Stimulated activated CD8-positive, alpha-beta memory T cell treated with anti-CD3 and anti-CD28 coated beads, Interleukin-15, amount 100 ng/mL, for 4 hours (primary cell): Measurements from ENCODE around the gene TMBIM6.
A peak's percentile ranks its signal among the peaks of the same experiment; 100 is the strongest.
"Not testable (repeated sequence)": the region's sequence is repeated elsewhere in the genome, so short reads cannot be mapped to it uniquely, and the experiment has no call there.

Source experiments
- DNase-seq, 2 donors: peaks; one replicate each; pipeline ENCODE4 v3.0.0-alpha.2; 2020; ENCODE audit warnings: low read depth in 2 of 2

TMBIM6 gene, protein sequence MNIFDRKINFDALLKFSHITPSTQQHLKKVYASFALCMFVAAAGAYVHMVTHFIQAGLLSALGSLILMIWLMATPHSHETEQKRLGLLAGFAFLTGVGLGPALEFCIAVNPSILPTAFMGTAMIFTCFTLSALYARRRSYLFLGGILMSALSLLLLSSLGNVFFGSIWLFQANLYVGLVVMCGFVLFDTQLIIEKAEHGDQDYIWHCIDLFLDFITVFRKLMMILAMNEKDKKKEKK

DNA sequence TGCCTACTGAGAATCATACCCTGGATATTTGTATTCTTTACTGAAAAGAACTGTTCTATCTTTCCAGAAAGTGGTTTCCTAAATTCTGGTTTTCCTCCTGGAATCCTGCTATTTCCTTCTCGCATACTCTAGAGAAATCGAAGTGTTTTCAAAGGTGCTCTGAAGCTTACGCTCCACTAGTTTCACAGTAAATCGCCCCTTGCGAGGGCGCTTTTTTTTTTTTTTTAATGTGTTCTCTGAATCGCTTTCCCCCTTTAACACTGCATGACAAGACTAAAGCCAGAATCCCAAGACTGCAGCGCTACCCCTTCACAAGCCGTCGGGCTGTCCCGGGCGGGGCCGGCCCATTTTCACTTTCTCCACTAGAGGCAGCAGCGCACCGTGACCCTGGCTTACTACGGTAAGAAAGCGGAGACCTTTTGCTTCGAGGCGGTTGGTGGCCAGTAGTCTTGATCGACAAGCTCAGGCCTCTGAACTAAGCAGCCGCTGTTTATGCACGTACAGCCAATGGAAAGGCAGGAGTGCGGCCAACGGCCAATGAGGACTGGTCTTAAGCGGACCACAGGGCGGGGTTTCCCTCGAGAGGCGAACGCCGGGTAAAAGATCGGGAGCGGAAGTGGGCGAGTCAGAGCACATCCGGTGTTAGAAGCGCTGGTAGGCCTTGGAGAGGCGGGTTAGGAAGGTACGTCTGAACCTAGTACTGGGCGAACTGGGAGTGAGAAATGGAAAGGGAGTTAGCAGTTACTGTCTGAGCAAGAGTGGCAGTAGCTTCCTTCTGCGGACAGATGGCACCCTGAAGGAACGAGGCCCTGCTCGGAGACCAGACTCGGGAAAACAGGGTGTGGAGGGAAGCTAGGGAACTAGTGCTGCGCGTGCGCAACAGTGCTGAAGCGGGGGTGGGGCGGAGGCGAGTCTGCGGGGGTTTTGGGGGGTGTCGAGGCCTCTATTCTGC lies at the start of gene TMBIM6:
TSS of gene TMBIM6 (plus strand) at position 628 of the 952 bp plus-strand sequence. CDS start 10,937 bp downstream, outside the sequence.
- DNase-seq = peak; percentile 96 to 99

DNA sequence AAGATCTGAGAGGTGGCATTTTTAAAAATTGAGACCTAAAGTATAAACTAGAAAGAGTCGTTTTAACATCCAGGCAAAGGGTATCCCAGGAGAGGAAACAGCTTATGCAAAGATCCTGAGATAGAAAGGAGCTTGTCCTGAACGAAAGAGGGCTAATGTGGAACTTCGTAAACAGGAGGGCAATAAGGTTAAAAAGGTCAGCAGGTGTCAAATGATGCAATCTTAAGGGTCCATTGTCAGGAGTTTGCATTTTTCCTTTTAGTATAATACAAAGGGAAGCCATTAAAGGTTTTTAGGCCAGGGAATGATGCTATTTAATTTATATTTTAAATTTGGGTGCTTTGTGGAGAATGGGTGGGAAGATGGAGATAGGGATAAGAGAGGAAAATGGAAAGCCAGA lies 48.5 kb upstream of the TMBIM6 start:
- DNase-seq = no peak

DNA sequence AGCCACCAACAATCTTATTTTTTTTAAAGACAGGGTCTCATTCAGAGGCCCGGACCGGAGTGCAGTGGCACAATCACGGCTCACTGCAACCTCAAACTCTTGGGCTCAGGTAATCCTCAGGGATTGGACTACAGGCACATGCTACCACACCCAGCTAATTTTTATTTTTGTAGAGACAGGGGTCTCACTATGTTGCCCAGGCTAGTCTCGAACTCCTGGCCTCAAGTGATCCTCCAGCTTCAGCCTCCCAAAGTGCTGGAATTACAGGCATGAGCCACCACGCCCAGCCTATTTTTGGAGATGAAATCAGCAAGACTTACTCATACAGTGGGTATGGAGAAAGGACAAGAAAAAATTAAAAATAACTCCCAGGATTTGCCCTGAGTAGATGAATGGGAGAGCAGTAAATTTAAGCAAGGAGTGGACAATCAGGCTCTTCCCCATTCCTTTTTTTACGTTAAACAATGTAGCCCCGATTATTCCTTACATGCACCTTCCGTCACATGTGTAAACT lies 47.4 kb upstream of the TMBIM6 start:
- no peak for DNase-seq

DNA sequence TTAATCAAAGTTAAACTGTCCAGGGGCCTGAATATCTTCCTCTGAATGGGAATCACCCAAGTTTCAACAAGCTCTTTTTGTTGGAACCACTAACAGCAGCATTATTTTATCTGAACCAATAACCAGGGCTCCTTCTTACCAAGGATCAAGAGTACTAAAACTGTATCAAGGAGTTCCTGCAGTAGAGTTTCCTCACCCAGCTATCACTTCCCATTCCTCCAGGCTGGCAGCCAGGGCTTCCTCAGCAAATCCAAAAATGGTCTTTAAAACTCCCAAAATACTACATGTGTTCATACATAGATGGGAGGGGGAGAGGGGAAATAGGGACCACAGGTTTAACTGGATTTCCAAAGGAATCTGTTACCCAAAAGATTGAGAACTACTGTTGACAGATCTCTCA lies 44.6 kb upstream of the TMBIM6 start:
- no peak for DNase-seq

DNA sequence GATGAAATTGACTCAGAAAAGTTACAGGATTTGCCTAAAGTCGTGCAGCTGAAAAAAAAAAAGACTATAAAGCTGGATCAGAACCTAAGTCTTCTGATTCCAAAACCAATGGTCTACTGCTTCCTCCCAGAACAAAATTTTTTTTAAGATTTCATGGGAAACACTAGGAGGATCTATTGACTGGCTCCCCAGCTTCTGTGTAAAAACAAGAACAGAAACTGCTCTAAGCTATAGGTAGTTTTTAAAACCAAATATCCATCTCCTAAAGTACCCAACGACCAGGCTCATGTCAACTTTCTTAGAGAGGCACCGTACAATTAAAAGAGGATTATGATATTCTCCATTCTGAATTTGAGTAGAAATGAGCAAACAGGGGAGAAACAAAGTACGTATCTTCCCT lies 43.5 kb upstream of the TMBIM6 start:
- no peak for DNase-seq

DNA sequence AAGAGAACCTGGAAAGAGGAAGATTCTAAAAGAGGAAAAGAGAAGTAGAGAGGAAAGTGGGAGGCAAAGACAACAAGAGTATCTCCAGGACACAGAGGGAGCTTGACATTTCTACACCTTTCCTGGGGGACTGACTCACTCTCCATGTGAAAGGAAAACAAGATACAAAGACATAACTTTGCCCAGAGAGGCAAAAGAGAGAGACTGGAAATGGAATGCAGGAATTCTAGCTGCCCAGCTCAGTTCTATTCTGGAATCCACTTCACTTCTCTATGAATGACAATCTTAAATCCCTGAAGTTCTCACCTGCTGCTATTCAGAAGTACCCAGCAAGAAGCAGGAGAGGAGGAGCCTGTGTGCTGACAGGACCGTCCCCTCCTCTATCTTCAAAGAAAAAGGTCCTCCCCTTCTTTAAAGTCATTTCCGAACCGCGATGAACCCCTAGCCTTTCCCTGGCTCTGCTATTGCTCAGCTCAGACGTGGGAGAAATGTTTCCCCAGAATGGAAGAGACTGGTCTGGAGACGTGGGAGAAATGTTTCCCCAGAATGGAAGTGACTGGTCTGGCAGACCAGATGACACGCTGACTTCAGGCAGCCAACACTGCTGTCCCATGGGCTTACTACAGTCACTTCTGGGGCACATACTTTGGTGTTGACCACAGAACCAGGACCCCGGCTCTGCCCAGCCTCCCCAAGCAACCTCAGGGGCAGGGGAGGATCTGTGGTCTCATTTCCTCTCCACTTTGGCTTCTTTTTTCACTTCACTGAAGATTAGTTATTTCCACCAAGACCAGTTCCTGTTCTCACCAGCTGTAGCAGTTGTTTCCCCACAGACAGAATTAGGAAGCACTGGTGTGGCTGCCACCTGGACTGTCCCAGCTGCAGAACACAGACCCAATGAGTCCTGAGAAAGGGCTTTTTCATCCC lies 42.5 kb upstream of the TMBIM6 start:
- peak in 1 of 2 donors; percentile 17 for DNase-seq

DNA sequence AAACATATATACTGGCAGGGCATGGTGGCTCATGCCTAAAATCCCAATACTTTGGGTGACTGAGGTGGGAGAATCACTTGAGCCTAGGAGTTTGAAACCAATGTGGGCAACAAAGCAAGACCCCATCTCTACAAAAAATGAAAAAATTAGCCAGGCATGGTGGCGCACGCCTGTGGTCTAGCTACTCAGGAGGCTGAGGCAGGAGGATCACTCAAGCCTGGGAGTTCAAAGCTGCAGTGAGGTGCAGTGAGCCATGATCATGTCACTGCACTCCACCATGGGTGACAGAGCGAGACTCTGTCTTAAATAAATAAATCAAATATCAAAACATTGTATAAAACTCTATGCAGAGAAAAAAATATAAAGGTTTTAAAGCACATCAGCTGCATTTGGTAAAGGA lies 39.3 kb upstream of the TMBIM6 start:
- no peak for DNase-seq

DNA sequence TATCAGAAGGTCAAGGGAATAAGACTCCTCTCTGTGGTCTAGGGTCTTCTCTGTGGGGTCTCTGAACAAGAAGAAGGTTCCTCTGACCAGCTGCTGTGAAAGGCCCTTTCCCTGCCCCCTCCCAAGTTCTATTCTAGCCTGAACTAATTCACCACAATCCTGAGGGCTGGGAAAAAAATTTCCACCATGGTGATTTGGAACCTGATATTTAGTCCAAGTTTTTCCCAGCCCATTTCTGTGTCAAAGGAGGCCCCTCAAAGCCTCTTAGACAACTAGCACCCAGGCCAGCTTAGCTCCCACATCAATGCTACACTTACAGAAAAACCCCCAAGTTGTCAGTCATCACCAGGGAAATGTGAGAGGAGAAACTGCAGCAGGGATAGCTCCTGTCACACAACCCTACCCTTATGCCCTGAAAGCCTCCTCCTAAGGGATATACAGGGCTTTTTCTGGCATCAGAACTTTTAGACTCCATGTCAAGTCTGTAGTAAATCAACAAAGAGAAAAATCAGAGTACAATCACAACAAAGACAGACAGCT lies 38.6 kb upstream of the TMBIM6 start:
- no peak for DNase-seq

DNA sequence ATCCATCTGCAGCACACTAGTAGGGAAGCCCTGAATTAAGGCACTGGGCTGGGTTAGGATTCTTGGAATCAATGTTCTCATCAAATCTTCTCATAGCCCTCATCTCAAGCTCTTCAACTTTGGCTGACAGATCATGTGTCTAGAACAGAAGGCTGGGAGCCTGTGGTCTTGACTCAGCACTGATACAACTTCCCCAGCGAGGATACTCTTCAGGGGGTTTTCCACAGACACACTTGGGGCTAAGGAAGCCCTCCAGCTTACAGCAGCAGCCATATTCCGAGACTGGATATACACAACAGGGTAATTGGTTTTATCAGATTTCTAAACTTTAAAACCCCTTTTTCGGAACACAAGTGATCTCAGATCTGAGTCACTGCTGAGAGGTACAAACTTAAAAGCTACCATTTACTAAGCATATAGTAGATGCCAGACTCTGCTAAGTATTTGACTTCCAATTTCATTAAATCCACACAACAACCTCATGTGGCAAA lies 37.7 kb upstream of the TMBIM6 start:
- DNase-seq = peak; percentile 13 to 48

DNA sequence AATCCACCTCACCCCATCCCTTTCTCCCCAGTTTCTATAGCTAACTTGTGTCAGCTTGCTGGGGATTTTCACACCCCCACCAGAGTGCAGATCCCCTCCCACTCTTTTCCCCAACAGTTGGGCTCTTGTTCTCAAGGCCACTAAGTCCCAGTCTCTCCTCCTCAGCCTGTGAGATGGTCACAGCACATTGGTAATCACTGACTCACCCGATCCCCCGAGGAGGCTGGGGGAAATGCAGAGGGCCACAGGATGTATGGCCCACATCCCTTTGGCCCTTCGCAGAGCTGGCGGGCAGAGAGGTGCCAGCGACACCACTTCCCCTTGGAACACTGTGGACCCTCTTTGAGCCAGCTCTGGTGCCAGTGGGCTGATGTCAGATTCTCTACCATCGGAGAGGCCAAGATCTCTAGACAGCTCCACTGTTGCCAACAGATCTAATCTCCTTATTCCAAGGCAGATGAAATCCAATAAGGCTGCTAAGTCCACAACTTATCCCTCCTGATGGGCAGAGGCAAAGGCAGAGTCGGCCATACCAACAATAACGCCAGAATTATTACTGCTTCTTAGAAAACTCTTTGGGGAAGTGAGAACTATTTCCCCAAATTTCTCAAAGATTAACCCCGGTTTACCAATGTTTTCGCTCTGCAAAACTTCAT lies 35.8 kb upstream of the TMBIM6 start:
- DNase-seq = peak in 1 of 2 donors; percentile 11

DNA sequence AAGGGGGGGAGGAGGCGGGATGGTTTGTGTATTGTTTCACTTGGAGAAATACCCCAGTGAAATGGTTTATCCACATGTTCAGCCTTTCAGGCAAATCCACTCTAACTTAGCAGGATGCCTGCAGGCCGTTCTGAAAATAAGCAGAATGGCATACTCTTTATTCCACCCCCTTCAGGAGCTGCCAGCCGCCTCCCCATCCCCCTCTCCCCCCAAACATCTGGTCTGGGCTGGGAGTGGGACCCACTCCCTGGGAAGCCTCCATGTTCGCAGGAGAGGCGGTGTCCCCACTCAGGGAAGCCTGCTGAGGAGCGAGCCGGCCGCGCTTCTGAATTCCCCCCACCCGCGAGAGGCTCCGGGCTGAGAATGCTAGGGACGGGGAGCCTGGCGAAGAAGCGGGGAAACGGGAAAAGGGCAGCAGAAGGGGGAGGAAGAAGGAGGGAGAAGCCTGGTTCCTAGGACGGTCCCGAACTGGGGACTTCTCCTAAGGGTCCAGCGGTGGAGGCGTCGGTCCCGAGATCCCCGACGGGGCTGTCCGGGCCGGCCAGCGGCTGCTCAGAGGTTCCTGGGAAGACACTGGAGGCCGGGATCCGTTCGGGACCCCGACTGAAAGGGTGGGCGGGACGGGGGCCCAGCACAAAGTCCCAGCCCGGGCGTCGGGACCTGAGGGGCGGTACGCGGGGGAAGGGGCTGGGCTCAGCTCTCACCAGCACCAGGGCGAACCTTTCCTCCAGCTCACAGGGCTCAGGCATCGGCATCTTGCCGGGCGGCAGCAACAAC lies 34.8 kb upstream of the TMBIM6 start:
- peak; percentile 12 to 13 for DNase-seq

DNA sequence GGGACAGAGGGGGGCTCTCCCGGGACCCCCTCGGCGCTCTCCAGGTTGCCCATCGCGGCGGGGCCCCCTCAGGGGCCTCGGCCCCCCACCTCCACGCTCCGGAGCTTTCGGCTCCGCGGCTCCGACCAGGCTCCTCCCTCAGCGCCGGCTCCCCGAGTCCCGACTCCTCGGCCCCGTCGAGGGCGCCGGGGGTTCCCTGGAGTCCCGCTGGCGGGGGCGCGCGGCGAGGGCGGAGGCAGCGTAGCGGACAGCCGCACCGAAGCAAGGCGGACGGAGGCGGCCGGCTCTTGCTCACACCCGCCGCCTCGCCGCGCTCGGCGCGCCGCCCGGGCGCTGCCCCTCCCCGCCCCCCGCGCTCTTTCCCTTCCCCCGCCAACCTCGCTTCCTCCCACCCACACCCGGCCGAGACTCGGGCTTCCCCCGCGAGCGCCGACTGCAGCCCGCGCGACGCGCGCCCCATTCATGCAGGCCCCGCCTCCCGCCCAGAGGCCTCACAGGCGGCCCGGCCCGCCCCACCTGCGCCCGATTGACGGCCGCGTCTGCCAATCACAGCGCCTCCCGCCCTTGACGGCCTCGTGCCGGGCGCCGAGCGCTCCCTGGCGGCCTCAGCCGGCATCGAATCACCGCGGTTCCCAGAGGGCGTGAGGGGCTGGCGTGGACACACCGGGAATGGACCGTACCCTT lies 34.1 kb upstream of the TMBIM6 start, which contains the start of gene FMNL3:
TSS of gene FMNL3 (minus strand) at position 278 of the 684 bp plus-strand sequence. CDS start at position 53, 225 bp downstream.
- DNase-seq = peak; percentile 95 to 98

DNA sequence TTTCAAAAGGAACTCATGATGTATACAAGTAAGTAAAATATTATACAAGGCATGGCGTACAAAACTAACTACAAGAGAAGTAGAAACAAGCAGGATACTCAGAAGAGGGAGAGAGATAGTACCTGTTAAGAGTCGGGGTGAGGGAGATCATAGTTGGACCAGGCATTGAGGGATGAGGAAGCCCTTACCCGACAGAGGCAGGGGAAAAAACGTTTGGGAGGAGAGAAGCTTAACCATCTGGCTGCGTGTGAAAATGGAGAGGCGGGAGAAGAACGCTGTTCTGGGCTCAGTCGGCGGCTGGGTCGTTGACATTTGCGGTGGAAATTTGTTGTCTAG lies 33.6 kb upstream of the TMBIM6 start:
- DNase-seq = no peak

DNA sequence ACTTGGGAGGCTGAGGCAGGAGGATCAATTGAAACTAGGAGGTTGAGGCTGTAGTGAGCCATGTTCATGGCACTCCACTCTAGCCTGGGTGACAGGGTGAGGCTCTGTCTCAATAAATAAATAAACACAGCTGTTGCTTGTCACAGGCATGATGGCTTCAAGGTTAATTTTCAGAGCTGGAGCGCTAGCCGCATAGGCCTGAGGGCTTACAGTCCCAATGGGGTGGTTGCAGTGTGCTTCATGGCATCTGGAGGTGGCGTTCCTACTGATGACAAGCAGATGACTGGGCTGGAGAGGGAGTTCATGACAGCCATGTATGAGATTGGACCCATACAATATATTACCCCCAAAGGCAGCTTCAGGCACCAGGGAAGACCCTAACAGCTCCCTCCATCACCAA lies 32.5 kb upstream of the TMBIM6 start:
- DNase-seq = no peak

DNA sequence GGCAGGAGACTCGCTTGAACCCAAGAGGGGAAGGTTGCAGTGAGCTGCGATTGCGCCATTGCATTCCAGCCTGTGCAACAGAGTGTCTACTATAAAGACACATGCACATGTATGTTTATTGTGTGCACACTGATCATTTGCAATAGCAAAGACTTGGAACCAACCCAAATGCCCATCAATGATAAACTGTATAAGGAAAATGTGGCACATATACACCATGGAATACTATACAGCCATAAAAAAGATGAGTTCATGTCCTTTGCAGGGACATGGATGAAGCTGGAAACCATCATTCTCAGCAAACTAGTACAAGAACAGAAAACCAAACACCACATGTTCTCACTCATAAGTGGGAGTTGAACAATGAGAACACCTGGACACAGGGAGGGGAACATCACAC lies 27.4 kb upstream of the TMBIM6 start:
- DNase-seq = not testable (repeated sequence)

DNA sequence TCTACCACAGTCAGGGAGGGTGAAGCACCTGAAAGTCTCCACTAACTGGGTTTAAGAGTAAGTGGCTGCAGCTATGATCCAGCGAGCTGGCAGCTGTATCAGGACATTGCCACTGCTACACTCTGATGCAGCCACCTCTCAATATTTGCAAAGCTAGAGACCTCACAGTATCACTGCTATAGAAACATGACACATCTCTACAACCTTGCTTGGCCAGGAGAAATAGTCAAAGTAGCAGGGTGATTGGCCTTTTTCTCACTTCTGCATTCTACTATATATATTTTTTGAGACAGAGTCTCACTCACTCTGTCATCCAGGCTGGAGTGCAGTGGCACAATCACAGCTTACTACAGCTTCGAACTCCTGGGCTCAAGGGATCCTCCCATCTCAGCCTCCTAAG lies 24.8 kb upstream of the TMBIM6 start:
- no peak for DNase-seq

DNA sequence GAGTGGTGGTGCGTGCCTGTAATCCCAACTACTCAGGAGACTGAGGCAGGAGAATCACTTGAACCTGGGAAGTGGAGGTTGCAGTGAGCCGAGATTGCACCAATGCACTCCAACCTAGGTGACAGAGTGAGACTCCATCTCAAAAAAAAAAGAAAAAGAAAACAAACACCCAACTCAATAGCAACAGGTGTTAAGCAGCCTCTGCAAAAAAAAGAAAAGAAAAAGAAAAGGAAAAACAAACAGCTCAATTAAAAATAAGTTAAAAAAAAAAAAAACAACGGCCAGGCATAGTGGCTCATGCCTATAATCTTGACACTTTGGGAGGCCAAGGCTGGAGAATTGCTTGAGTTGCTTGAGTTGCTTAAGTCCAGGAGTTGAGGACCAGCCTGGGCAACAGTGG lies 23.6 kb upstream of the TMBIM6 start:
- not testable (repeated sequence) for DNase-seq

DNA sequence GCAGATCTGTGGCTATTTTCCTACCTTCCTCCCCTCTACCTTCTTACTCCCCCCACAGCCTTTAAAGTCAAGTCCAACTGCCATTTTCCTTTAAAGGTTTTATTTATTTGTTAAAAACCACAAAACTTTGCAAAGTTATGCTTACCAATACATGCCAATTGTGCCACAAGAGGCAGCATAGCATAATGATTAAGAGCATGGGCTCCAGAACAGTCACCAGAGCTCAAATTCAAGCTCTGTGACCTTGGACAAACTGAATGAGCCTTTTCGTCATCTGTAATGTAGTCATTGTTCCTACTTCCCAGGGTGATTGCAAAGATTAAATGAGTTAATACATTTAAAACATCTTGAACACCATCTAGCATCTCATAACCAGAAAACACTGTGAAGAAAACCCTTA lies 21.1 kb upstream of the TMBIM6 start:
- no peak for DNase-seq

DNA sequence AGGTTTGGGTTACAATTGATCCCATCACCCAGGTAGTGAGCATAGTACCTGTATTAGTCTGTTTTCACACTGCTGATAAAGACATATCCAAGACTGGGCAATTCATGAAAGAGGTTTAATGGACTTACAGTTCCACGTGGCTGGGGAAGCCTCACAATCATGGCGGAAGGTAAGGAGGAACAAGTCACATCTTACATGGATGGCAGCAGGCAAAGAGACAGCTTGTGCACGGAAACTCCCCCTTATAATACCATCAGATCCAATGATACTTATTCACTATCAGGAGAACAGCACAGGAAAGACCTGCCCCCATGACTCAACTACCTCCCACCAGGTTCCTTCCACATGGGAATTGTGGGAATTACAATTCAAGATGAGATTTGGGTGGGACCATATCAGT lies 20.0 kb upstream of the TMBIM6 start:
- DNase-seq = not testable (repeated sequence)
